OCI-LY3 (cell line): Measurements from ENCODE around the gene DOCK4.

ENCODE experiments used
- H2AFZ ChIP-seq: fragments of 200-600, 300-600 bp; shearing (Covaris generic); 2 replicates; pipeline ENCODE4 v1.6.0; 2014; ENCODE audit warnings: antibody characterized with exemption, low read depth, low read length
- H3K27ac ChIP-seq: fragments of 200-600, 300-600 bp; sonication (generic); 2 replicates; pipeline ENCODE4 v1.5.1; 2014; ENCODE audit warnings: mild to moderate bottlenecking, low read length, moderate library complexity, mixed read lengths
- H3K27me3 ChIP-seq: fragments of 200-600, 300-600 bp; sonication (generic); 2 replicates; pipeline ENCODE4 v1.6.1; 2014; ENCODE audit warnings: low read depth, low read length, mixed read lengths
- H3K36me3 ChIP-seq: fragments of 200-600, 300-600 bp; sonication (generic); replicated peaks from 2 replicates; pipeline ENCODE3; 2014; ENCODE audit warnings: low read depth, low read length, mixed read lengths
- H3K4me1 ChIP-seq: fragments of 300-600, 200-600 bp; sonication (generic); 2 replicates; pipeline ENCODE4 v1.6.1; 2014; ENCODE audit warnings: low read length, mixed read lengths
- H3K4me2 ChIP-seq: fragments of 200-600, 300-600 bp; sonication (generic); 2 replicates; pipeline ENCODE4 v1.6.1; 2014; ENCODE audit warnings: low read length, mixed read lengths
- H3K4me3 ChIP-seq: fragments of 300-600, 200-600 bp; sonication (generic); 2 replicates; pipeline ENCODE4 v1.5.1; 2014; ENCODE audit warnings: antibody characterized with exemption, mild to moderate bottlenecking, low read length, moderate library complexity
- H3K79me2 ChIP-seq: fragments of 300-600, 200-600 bp; shearing (Covaris generic); 2 replicates; pipeline ENCODE4 v1.6.1; 2014; ENCODE audit warnings: mild to moderate bottlenecking, low read length, mixed read lengths
- H3K9ac ChIP-seq: fragments of 300-600, 200-600 bp; shearing (Covaris generic); 2 replicates; pipeline ENCODE4 v1.6.0; 2014; ENCODE audit warnings: mild to moderate bottlenecking, low read length, moderate library complexity
- H3K9me3 ChIP-seq: fragments of 200-600, 300-600 bp; shearing (Covaris generic); 2 replicates; pipeline ENCODE4 v1.6.1; 2014; ENCODE audit warnings: low read length, mixed read lengths; ENCODE audit not compliant: insufficient read depth
- H4K20me1 ChIP-seq: fragments of 200-600, 300-600 bp; sonication (generic); 2 replicates; pipeline ENCODE4 v1.6.1; 2016; ENCODE audit warnings: low read length, mixed read lengths; ENCODE audit not compliant: insufficient read depth
- CTCF ChIP-seq: fragments of 200-600, 300-600 bp; sonication (generic); IDR thresholded peaks from 2 replicates; pipeline ENCODE4 v1.5.1; 2014; ENCODE audit warnings: antibody characterized with exemption, low read length, low read depth
- EZH2phosphoT487 ChIP-seq: fragments of 200-600 bp; shearing (Covaris generic); IDR thresholded peaks from 2 replicates; pipeline ENCODE4 v1.6.1; 2018; ENCODE audit warnings: antibody characterized with exemption, mixed run types, low read depth

Gene DOCK4

GRCh38 chr7:111775206-111775605, 431.0 kb downstream of the DOCK4 start:
- no peaks in the 10 kb centered on the region; the same call in 1 of the 2 replicates for H3K9me3 ChIP-seq
- no peak overlapping the region for H3K4me3 ChIP-seq
- no peak overlapping the region for H3K9ac ChIP-seq
- no peak overlapping the region for H2AFZ ChIP-seq
- no peak overlapping the region for H3K27ac ChIP-seq
- no peaks in the 10 kb centered on the region for H3K79me2 ChIP-seq
- H3K4me2 ChIP-seq, result no peak overlapping the region
- no peaks in the 10 kb centered on the region for H3K36me3 ChIP-seq
- H3K4me1 ChIP-seq, result peaks cover 2% of the 10 kb centered on the region
- no peaks in the 10 kb centered on the region for H4K20me1 ChIP-seq
- TF ChIP-seq EZH2phosphoT487 (no peak), CTCF (no peak)
- H3K27me3 ChIP-seq, result no peaks in the 10 kb centered on the region

GRCh38 chr7:111772716-111773115, 433.5 kb downstream of the DOCK4 start:
- Histone ChIP-seq H3K9ac (no peak overlapping the region), H3K27me3 (no peaks in the 10 kb centered on the region), H3K9me3 (no peaks in the 10 kb centered on the region; the same call in 1 of the 2 replicates)

GRCh38 chr7:111771638-111772037, 434.6 kb downstream of the DOCK4 start:
- Histone ChIP-seq H3K27me3 (no peaks in the 10 kb centered on the region), H3K79me2 (no peaks in the 10 kb centered on the region), H3K4me2 (no peak overlapping the region), H3K9me3 (no peaks in the 10 kb centered on the region), H3K27ac (no peak overlapping the region), H3K4me3 (no peak overlapping the region), H3K36me3 (no peaks in the 10 kb centered on the region), H2AFZ (no peak overlapping the region), H3K4me1 (no peaks in the 10 kb centered on the region), H4K20me1 (no peaks in the 10 kb centered on the region), H3K9ac (no peak overlapping the region)
- no peak for TF ChIP-seq CTCF
- no peak for TF ChIP-seq EZH2phosphoT487

More at GRCh38 chr7:111772716-111773115, 433.5 kb downstream of the DOCK4 start:
- H3K4me1 ChIP-seq, result no peaks in the 10 kb centered on the region
- no peak overlapping the region for H3K4me2 ChIP-seq
- no peaks in the 10 kb centered on the region for H3K36me3 ChIP-seq
- no peak overlapping the region for H2AFZ ChIP-seq
- TF ChIP-seq EZH2phosphoT487 (no peak), CTCF (no peak)
- H4K20me1 ChIP-seq, result no peaks in the 10 kb centered on the region
- H3K79me2 ChIP-seq, result no peaks in the 10 kb centered on the region
- H3K27ac ChIP-seq, result no peak overlapping the region
- no peak overlapping the region for H3K4me3 ChIP-seq

- H3K9me3 ChIP-seq, result no peaks in the 10 kb centered on the region
- H3K4me3 ChIP-seq, result no peak overlapping the region
- H3K36me3 ChIP-seq, result no peaks in the 10 kb centered on the region
- no peak overlapping the region for H2AFZ ChIP-seq
- no peaks in the 10 kb centered on the region for H4K20me1 ChIP-seq
- no peak overlapping the region for H3K4me2 ChIP-seq
- TF ChIP-seq EZH2phosphoT487 (no peak), CTCF (no peak)
- no peak overlapping the region for H3K9ac ChIP-seq
- H3K4me1 ChIP-seq, result no peaks in the 10 kb centered on the region
- H3K79me2 ChIP-seq, result no peaks in the 10 kb centered on the region
- no peaks in the 10 kb centered on the region for H3K27me3 ChIP-seq
- no peak overlapping the region for H3K27ac ChIP-seq
These were observed 436.1 kb downstream of the DOCK4 start for GRCh38 chr7:111770116-111770515.
